Measurements from ENCODE around the gene DOCK3. TPM values are rescaled to one million over a fixed set of nuclear protein-coding genes. Genes with fewer than 3 reads are reported as not detected.

The DOCK3 gene
- total RNA-seq, 2 donors from 2014 or later, result 7.7 to 8.5 TPM

GRCh38 chr3:50627407-50628051 lies 47.2 kb upstream of the DOCK3 start:
- no peak overlapping the region for H3K9ac ChIP-seq (ENCODE audit: extremely low read depth, low read length, poor library complexity, severe bottlenecking)

GRCh38 chr3:50628601-50629000 lies 46.1 kb upstream of the DOCK3 start:
- DNase-seq, result no peak
- Histone ChIP-seq H3K9me3 (ENCODE audit: control insufficient read depth, low read length) (no peaks in the 10 kb centered on the region), H3K36me3 (ENCODE audit: control insufficient read depth, insufficient read depth, low read length) (no peaks in the 10 kb centered on the region), H3K27me3 (ENCODE audit: control insufficient read depth, insufficient read depth, low read length, poor library complexity, severe bottlenecking) (no peaks in the 10 kb centered on the region), H3K4me1 (ENCODE audit: control insufficient read depth, insufficient read depth, low read length) (peaks cover 11% of the 10 kb centered on the region), H3K4me3 (ENCODE audit: low read length) (no peak overlapping the region), H3K27ac (ENCODE audit: low read depth, low read length) (no peak overlapping the region), H3K9ac (ENCODE audit: extremely low read depth, low read length, poor library complexity, severe bottlenecking) (no peak overlapping the region)
- no peaks in the 10 kb centered on the region for H3K27me3 Mint-ChIP-seq (ENCODE audit: insufficient read depth)
- no peak for TF ChIP-seq CTCF (conservative IDR thresholded peaks at IDR 0.05)
- no peak overlapping the region for H3K4me3 Mint-ChIP-seq
- no peaks in the 10 kb centered on the region for H3K9me3 Mint-ChIP-seq
- no peak overlapping the region for H3K27ac Mint-ChIP-seq
- WGBS, 2 experiments (ENCODE audit: insufficient coverage in 1 of 2, insufficient read length in 1 of 2), result 93 to 100% methylated on average over 3 of the region's 3 CpGs
- no peaks in the 10 kb centered on the region for H3K36me3 Mint-ChIP-seq (ENCODE audit: low read depth)
- peaks cover 30% of the 10 kb centered on the region for H3K4me1 Mint-ChIP-seq

More at GRCh38 chr3:50627407-50628051, 47.2 kb upstream of the DOCK3 start:
- Mint-ChIP-seq H3K9me3 (no peaks in the 10 kb centered on the region), H3K27me3 (ENCODE audit: insufficient read depth) (no peaks in the 10 kb centered on the region), H3K4me1 (peaks cover 34% of the 10 kb centered on the region), H3K4me3 (no peak overlapping the region), H3K27ac (no peak overlapping the region), H3K36me3 (ENCODE audit: low read depth) (no peaks in the 10 kb centered on the region)
- H3K36me3 ChIP-seq (ENCODE audit: control insufficient read depth, insufficient read depth, low read length), result no peaks in the 10 kb centered on the region
- H3K4me3 ChIP-seq (ENCODE audit: low read length), result no peak overlapping the region
- peaks cover 20% of the 10 kb centered on the region for H3K4me1 ChIP-seq (ENCODE audit: control insufficient read depth, insufficient read depth, low read length)
- TF ChIP-seq CTCF (conservative IDR thresholded peaks at IDR 0.05), result peak; percentile 79
- H3K27ac ChIP-seq (ENCODE audit: low read depth, low read length), result no peak overlapping the region
- WGBS, 2 experiments (ENCODE audit: insufficient coverage in 1 of 2, insufficient read length in 1 of 2), result 47 to 56% methylated on average over 5 to 6 of the region's 6 CpGs
- H3K27me3 ChIP-seq (ENCODE audit: control insufficient read depth, insufficient read depth, low read length, poor library complexity, severe bottlenecking), result no peaks in the 10 kb centered on the region
- no peaks in the 10 kb centered on the region for H3K9me3 ChIP-seq (ENCODE audit: control insufficient read depth, low read length)
- peak; percentile 91 for DNase-seq

- H3K9me3 ChIP-seq (ENCODE audit: control insufficient read depth, low read length), result no peaks in the 10 kb centered on the region
- no peak for DNase-seq
- H3K4me3 ChIP-seq (ENCODE audit: low read length), result no peak overlapping the region
- no peaks in the 10 kb centered on the region for H3K9me3 Mint-ChIP-seq
- H3K4me3 Mint-ChIP-seq, result no peak overlapping the region
- peaks cover 5% of the 10 kb centered on the region for H3K4me1 ChIP-seq (ENCODE audit: control insufficient read depth, insufficient read depth, low read length)
- no peak for TF ChIP-seq CTCF (conservative IDR thresholded peaks at IDR 0.05)
- H3K9ac ChIP-seq (ENCODE audit: extremely low read depth, low read length, poor library complexity, severe bottlenecking), result no peak overlapping the region
- peaks cover 23% of the 10 kb centered on the region for H3K4me1 Mint-ChIP-seq
- no peak overlapping the region for H3K27ac Mint-ChIP-seq
- WGBS, 2 experiments (ENCODE audit: insufficient coverage in 1 of 2, insufficient read length in 1 of 2), result 86 to 97% methylated on average over 3 to 6 of the region's 6 CpGs
- peaks cover 2% of the 10 kb centered on the region for H3K36me3 Mint-ChIP-seq (ENCODE audit: low read depth)
- H3K27me3 Mint-ChIP-seq (ENCODE audit: insufficient read depth), result no peaks in the 10 kb centered on the region
- no peaks in the 10 kb centered on the region for H3K27me3 ChIP-seq (ENCODE audit: control insufficient read depth, insufficient read depth, low read length, poor library complexity, severe bottlenecking)
- H3K27ac ChIP-seq (ENCODE audit: low read depth, low read length), result no peak overlapping the region
- no peaks in the 10 kb centered on the region for H3K36me3 ChIP-seq (ENCODE audit: control insufficient read depth, insufficient read depth, low read length)
These were observed 44.3 kb upstream of the DOCK3 start for GRCh38 chr3:50630394-50630793.
